Thymus (tissue), 11 donors: ENCODE results near the gene RAB40B. TPM values are rescaled to one million over a fixed set of nuclear protein-coding genes. Genes with fewer than 3 reads are reported as not detected.

ENCODE experiments used
- DNase-seq, 9 donors: peaks; one replicate each; pipeline ENCODE4 v3.0.0-alpha.2; 2013; ENCODE audit warnings: low spot score in 9 of 9, low read depth in 6 of 9, missing footprints in 1 of 9
- H3K27ac ChIP-seq, 2 donors: one replicate each; pipeline ENCODE4 v1.5.1; 2013; ENCODE audit warnings: control low read depth in 1 of 2, low read depth in 1 of 2, low read length in 1 of 2, mild to moderate bottlenecking in 1 of 2, moderate library complexity in 1 of 2
- H3K27me3 ChIP-seq, 2 donors: one replicate each; pipeline ENCODE4 v1.5.1; 2013; ENCODE audit warnings: low read length in 1 of 2; ENCODE audit not compliant: control insufficient read depth in 2 of 2, insufficient read depth in 1 of 2
- H3K36me3 ChIP-seq, 2 donors: one replicate each; pipeline ENCODE4 v1.5.1; 2013; ENCODE audit warnings: low read length in 1 of 2, mild to moderate bottlenecking in 1 of 2, moderate library complexity in 1 of 2; ENCODE audit not compliant: control insufficient read depth in 2 of 2, insufficient read depth in 2 of 2
- H3K4me1 ChIP-seq, 2 donors: one replicate each; pipeline ENCODE4 v1.5.1; 2013; ENCODE audit warnings: low read length in 2 of 2; ENCODE audit not compliant: control insufficient read depth in 2 of 2, insufficient read depth in 2 of 2
- H3K4me3 ChIP-seq, 2 donors: one replicate each; pipeline ENCODE4 v1.5.1; 2013; ENCODE audit warnings: low read length in 2 of 2, control low read depth in 1 of 2, mild to moderate bottlenecking in 1 of 2
- H3K9me3 ChIP-seq, 2 donors: one replicate each; pipeline ENCODE4 v1.5.1; 2013; ENCODE audit warnings: low read length in 1 of 2, mild to moderate bottlenecking in 1 of 2; ENCODE audit not compliant: control insufficient read depth in 2 of 2, insufficient read depth in 1 of 2
- WGBS: extraction: QIAGEN DNeasy Blood & Tissue Kit; methylation state at CpG from one replicate; pipeline ENCODE4 v1.1.7; 2013; 5-methylcytosine and 5-hydroxymethylcytosine counted together
- polyA plus RNA-seq: library from polyadenylated mRNA; stranded (reverse); fragments of 200-250 nt; gene quantifications from one replicate; pipeline ENCODE4 v1.2.3, GENCODE V29; 2013
- total RNA-seq: library from RNA; stranded (reverse); fragments of 120-200 nt; gene quantifications from one replicate; pipeline ENCODE4 v1.2.4, GENCODE V29; 2013
- donor health status: healthy.

Gene RAB40B
- total and polyA plus RNA-seq, 2 donors: 1.7 to 8.4 TPM

DNA sequence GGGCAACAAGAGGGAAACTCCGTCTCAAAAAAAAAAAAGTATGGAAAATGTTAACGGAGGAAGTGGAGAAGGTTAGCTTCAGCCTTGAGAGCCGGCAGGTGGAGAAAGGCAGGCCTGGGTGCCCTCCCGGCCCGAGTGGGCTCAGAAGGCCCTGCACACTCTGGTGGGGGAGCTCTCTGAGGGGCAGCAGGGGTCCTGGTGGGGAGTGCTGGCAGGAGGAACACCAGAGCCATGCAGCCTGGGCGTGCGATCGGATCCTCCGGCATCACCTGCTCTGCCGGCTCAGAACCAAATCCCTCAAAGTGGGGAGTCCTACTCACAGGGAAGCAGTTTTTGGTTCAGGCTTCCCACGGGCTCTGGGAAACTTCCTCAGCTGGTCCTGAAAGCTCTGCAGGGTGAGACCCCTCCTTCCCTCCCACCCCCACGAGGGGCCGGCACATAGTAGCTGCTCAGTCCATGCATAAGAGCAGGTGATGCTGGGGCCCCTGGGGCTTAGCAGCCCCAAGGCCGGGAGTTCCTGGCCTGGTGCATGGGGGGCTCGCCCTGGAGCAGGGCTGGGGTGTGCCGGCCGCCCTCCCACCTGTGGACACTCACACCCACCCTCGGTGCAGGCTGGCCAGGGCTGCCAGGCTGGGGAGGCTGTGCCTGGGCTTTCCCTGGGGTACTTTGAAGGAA lies 38.1 kb upstream of the RAB40B start:
- Histone ChIP-seq H3K27ac (no peak overlapping the region), H3K9me3 (peaks cover 16 to 48% of the 10 kb centered on the region in 2 donors), H3K4me3 (no peak overlapping the region), H3K27me3 (peaks cover 9 to 29% of the 10 kb centered on the region in 2 donors), H3K36me3 (peaks cover 11 to 22% of the 10 kb centered on the region in 2 donors), H3K4me1 (peaks cover 0 to 3% of the 10 kb centered on the region in 2 donors)
- WGBS: 97% methylated on average over 18 of the region's 18 CpGs
- DNase-seq: no peak

DNA sequence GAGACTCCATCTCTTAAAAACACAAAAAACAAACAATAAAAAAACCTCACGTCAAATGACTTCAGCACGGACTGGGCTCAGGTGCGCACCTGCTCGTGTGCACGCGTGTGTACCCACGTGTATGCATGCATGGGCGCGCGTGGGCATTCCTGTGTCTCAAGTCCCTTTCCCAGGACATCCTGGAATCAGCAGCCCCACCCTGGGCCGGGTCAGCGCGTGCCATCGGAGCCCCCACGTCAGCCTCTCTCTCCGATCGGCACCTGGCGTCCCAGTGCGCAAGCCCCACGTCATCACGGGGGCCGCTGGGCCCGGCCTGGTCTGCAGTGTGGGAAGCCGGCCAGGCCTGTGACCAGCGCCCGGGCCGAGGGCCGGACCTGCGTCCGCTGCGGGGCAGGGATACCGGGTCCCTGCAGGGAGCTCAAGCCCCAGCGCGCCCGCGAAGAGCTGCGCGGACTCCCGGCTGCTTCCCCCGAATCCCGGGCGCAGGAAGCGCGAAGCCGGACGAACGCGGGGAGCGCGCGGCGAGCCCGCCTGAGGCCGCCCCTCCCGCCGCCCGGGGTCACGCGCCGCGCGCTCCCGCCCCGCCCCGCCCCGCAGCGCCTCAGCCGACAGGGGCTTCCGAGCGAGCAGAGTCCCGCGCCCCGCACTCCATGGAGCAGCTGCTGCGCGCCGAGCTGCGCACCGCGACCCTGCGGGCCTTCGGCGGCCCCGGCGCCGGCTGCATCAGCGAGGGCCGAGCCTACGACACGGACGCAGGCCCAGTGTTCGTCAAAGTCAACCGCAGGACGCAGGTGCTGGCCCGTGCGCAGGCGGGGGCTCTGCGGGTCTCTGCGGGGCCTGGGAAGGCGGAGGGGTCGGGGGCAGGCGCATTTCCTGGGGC lies 36.7 kb upstream of the RAB40B start, which contains the start of gene FN3K:
Gene FN3K, plus strand, starts transcription at position 629 of the 880 bp plus-strand sequence. Its CDS starts 22 bp downstream, at position 651.
- H3K4me1 ChIP-seq: peaks cover 0 to 3% of the 10 kb centered on the region in 2 donors
- DNase-seq: peak in 1 of 9 donors; percentile 15
- H3K36me3 ChIP-seq: peaks cover 11 to 31% of the 10 kb centered on the region in 2 donors
- peaks cover 9 to 29% of the 10 kb centered on the region in 2 donors for H3K27me3 ChIP-seq
- peaks cover 16 to 37% of the 10 kb centered on the region in 2 donors for H3K9me3 ChIP-seq
- H3K4me3 ChIP-seq: peak within 1 kb of the TSS in 1 of 2 donors; percentile 46
- WGBS: 9% methylated on average over 101 of the region's 101 CpGs
- H3K27ac ChIP-seq: peak within 1 kb of the TSS in 1 of 2 donors; percentile 42

- H3K36me3 ChIP-seq: peaks cover 22 to 49% of the 10 kb centered on the region in 2 donors
Observed at GRCh38 chr17:82732118-82732743, 33.7 kb upstream of the RAB40B start.

GRCh38 chr17:82729479-82730260 lies 31.2 kb upstream of the RAB40B start:
- 91% methylated on average over 48 of the region's 48 CpGs for WGBS
- Histone ChIP-seq H3K36me3 (peaks cover 34 to 61% of the 10 kb centered on the region in 2 donors), H3K4me3 (no peak overlapping the region), H3K4me1 (no peaks in the 10 kb centered on the region), H3K27ac (no peak overlapping the region), H3K27me3 (peaks cover 0 to 7% of the 10 kb centered on the region in 2 donors), H3K9me3 (peaks cover 12 to 29% of the 10 kb centered on the region in 2 donors)
- DNase-seq: no peak

More at GRCh38 chr17:82732118-82732743, 33.7 kb upstream of the RAB40B start:
- DNase-seq: no peak
- H3K4me3 ChIP-seq: no peak overlapping the region
- peaks cover 0 to 3% of the 10 kb centered on the region in 2 donors for H3K4me1 ChIP-seq
- 94% methylated on average over 13 of the region's 13 CpGs for WGBS
- H3K27me3 ChIP-seq: peaks cover 9 to 29% of the 10 kb centered on the region in 2 donors
- peaks cover 16 to 33% of the 10 kb centered on the region in 2 donors for H3K9me3 ChIP-seq
- H3K27ac ChIP-seq: no peak overlapping the region

GRCh38 chr17:82726427-82726826 lies 27.9 kb upstream of the RAB40B start:
- H3K27ac ChIP-seq: no peak overlapping the region
- no peaks in the 10 kb centered on the region for H3K9me3 ChIP-seq
- H3K36me3 ChIP-seq: peaks cover 37 to 55% of the 10 kb centered on the region in 2 donors
- no peaks in the 10 kb centered on the region for H3K27me3 ChIP-seq
- DNase-seq: no peak
- H3K4me3 ChIP-seq: no peak overlapping the region
- 97% methylated on average over 10 of the region's 10 CpGs for WGBS
- H3K4me1 ChIP-seq: no peaks in the 10 kb centered on the region

GRCh38 chr17:82723169-82723807 lies 24.8 kb upstream of the RAB40B start:
- Histone ChIP-seq H3K27ac (no peak overlapping the region), H3K27me3 (no peaks in the 10 kb centered on the region), H3K4me3 (no peak overlapping the region), H3K4me1 (no peaks in the 10 kb centered on the region), H3K36me3 (peaks cover 49 to 52% of the 10 kb centered on the region in 2 donors), H3K9me3 (peaks cover 0 to 7% of the 10 kb centered on the region in 2 donors)
- no peak for DNase-seq
- 99% methylated on average over 26 of the region's 26 CpGs for WGBS

DNA sequence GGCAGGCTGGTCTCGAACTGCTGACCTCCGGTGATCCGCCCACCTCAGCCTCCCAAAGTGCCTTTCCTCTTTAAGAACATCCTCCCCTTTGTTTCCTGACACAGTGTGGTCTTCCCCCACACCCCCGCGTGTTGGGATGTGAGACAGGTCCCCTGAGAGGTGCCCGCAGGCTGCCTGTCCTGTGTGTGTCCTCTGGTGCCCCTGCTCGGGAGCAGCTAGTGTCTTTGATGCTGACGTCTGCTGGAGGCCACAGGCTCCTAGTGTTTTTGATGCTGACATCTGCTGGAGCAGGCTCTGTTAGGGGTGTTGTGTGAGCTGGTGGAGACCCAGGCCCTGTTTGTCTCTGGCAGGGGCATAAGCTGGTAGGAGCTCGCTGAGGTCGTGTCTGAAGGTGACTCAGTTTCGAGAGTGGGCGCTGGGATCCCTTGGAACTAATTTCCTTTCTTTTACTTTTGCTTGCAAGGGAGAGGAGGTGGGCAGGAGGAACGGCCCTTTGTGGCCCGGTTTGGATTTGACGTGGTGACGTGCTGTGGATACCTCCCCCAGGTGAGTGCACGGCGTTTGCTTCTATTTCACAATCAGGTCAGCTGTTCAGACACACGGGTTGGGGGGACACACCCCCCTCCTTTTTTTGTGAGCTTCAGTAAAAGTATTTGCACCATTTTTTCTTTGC lies 24.0 kb upstream of the RAB40B start:
- 93% methylated on average over 19 of the region's 19 CpGs for WGBS
- Histone ChIP-seq H3K4me3 (no peak overlapping the region), H3K4me1 (peaks cover 3 to 6% of the 10 kb centered on the region in 2 donors), H3K9me3 (peaks cover 0 to 7% of the 10 kb centered on the region in 2 donors), H3K27ac (no peak overlapping the region), H3K27me3 (no peaks in the 10 kb centered on the region), H3K36me3 (peaks cover 45 to 52% of the 10 kb centered on the region in 2 donors)
- no peak for DNase-seq
